GM21717 (cell line): ENCODE results near the gene EEF1G.

Experiments used
- ATAC-seq: cut with Tn5 transposase; IDR thresholded peaks from one replicate; pipeline ENCODE4 v1.9.1; 2021; ENCODE audit warnings: mild to moderate bottlenecking, moderate library complexity; ENCODE audit not compliant: unreplicated experiment

Gene EEF1G

GRCh38 chr11:62542750-62543567 lies 30.7 kb downstream of the EEF1G start:
- ATAC-seq: peak; percentile 26

DNA sequence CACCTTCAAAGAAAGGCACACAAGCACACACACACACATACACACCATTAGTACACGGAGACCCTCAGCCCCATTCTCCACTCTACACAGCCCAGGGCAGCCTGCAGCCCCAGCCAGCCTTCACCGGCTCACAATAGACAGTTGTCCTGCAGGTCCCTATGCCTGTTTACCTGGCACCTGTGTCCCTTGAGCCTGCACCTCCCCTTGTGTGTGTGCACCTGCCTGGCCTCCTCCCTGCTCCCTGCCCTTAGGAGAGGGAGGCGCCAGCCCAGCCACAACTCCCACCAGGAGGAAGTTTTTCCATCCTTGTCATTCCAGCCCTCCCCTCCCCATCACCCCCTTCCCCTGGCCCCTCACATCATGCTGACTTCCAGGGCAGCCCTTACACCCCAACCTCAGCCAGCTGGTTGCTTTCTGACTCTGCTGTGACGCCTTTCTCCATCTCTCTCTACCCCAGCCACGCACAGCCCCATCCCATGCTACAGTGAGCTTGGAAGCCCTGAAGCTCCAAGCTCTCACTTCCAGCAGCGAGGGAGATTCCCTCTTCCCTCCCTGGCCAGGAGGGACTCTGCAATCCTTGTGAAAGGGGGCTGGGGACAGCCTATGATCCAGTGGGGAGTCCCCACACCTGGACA lies 31.5 kb downstream of the EEF1G start:
- no peak for ATAC-seq

- peak; percentile 39 for ATAC-seq
Observed at GRCh38 chr11:62540804-62541701, 32.6 kb downstream of the EEF1G start.

DNA sequence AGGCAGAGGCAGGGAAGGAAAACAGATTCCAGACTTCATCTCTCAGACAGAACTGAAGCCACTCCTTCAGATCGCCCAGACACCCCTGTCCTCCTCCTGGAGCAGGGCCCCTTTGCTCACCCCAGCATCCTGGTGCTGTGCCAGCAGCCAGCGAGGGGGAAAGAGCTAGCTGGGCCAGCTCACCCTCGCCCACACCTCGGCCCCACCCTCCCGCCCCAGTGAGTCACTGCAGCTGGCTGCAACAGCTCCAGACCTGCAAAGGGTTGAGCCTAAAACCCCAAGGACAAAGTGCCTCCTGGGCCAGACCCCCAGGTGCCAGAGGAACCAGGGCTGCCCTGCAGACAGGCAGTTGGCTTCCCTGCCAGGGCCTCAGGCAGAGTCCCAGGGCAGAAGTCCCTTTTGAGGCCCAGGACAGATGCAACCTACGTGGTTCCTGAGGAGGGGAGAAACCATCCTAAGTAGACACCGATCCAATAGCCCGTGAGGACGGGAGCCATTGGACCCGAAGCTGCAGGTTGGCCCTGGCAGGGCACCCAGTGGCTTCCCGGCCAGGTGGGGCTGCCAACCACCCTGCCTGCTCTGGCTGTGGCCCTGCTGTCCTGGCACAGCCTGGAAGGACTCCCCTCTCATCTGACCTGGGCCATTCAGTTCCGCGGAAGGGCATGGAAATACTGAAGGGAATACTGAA lies 34.3 kb downstream of the EEF1G start:
- ATAC-seq: no peak

DNA sequence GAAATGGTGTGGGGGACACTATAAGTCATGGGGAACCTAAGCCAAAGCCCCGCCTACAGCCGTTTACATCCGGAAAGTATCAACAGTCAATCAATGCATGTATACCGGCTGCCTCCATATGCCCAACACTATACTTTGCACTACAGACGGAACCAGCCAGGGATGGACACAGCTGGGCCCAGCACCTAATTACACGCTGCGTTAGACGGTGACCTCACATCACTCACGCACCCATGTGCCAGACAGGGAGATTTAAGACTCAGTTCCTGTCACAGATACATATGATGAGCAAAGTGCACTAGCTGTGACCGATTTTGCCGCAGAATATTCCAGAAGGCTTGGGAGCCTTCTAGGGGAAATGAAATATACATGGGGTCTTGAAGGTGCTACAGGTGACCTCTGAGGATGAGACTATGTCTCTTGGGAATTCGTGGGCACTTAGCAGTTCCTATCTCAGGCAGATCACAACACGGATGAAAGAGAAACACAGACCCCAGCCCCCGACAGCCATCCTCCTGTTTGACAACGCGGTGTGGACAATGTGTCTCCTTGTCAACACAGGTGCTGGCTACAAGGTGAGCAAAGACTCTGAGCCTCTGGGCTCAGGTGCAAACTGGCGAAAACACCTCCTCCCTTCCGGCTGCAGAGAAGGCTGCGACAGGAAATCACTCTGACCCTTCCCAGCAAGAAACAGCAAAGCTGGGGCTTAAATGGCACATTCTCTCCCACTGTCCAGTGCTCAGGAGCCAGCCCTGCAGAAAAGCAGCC lies 35.0 kb downstream of the EEF1G start:
- ATAC-seq: no peak

GRCh38 chr11:62536301-62536957 lies 37.3 kb downstream of the EEF1G start:
- no peak for ATAC-seq

DNA sequence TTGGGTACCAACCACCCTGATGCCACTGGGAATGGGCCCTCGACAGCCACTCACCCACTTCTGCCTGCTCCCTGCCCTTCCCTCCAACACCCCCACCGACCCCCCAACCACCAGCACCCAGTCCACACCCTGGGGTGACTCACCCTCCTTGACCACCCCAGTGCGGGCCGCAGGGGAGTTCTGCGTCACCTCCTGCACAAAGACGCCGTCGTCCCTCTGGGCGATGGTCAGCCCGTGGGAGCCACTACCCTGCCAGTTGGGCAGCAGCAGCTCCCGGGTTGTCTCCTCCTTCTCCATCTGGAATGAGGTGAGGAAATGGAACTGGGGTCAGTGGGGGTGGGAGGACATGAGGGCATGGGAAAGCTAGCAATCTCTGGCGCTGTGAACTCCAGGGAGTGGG lies 37.9 kb downstream of the EEF1G start:
- ATAC-seq: no peak

GRCh38 chr11:62534779-62535545 lies 38.7 kb downstream of the EEF1G start:
- ATAC-seq: no peak

GRCh38 chr11:62532096-62532495 lies 41.6 kb downstream of the EEF1G start:
- ATAC-seq: no peak

- ATAC-seq: no peak
Observed at GRCh38 chr11:62516736-62517371, 56.8 kb downstream of the EEF1G start.

DNA sequence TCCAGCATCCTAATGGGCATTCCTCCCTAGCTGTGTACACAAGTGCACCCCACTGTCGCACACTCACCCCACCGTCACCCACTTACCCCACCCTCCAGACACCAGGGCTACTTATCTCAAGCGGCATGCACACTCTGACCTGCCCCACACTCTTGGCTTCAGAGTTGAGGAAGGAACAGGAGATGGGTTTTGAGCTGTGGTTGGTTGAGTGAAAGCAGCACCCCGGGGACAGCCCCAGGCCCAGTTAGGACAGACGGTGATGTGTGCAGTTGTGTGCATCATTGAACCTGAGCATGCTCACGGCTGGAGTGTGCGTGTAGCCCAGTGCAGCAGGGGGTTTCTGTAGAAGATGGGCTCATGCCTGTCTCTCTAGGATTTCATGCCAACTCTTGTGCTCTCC lies 59.5 kb downstream of the EEF1G start:
- no peak for ATAC-seq

DNA sequence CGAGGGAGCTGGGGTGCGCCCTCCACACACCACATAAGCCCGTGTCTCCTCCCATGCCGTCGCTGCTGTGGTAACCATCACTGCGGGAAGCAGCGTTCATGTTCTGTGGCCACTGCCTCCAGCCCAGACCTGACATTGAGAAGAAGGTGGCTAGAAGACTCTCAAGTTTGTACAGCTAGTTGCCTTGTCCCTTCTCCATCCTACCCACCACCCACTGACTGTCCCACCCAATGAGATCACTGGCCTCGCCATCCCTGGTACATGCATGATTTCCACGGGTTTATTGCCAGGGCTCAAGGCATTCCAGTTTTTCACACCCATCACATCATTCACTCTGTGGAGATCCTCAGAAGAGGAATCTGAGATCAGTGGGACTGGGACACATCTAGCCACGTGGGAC lies 60.1 kb downstream of the EEF1G start:
- no peak for ATAC-seq

- ATAC-seq: no peak
Observed at GRCh38 chr11:62512961-62513360, 60.7 kb downstream of the EEF1G start.
